Stimulated activated effector memory CD8-positive, alpha-beta T cell treated with anti-CD3 and anti-CD28 coated beads, Interleukin-12 subunit alpha, Interleukin-12 subunit beta, amount 100 ng/mL, for 72 hours (primary cell): ENCODE results near the gene MYH2.
"Not testable (repeated sequence)": the region's sequence is repeated elsewhere in the genome, so short reads cannot be mapped to it uniquely, and the experiment has no call there.

Experiments
- ATAC-seq: fragments of 150-1000 bp; cut with Tn5 transposase; 2 replicates; pipeline ENCODE4 v1.10.0; 2021
- DNase-seq, 2 donors: peaks; one replicate each; pipeline ENCODE4 v3.0.0; 2021 to 2022; ENCODE audit warnings: low spot score in 2 of 2
- H3K27ac Mint-ChIP-seq: one replicate; pipeline ENCODE4 v1.8.0; 2022; ENCODE audit warnings: mild to moderate bottlenecking, mixed read lengths
- H3K36me3 Mint-ChIP-seq: one replicate; pipeline ENCODE4 v1.8.0; 2022; ENCODE audit warnings: mild to moderate bottlenecking, mixed read lengths
- H3K4me1 Mint-ChIP-seq: one replicate; pipeline ENCODE4 v1.8.0; 2022; ENCODE audit warnings: mixed read lengths
- H3K4me3 Mint-ChIP-seq: one replicate; pipeline ENCODE4 v1.8.0; 2022; ENCODE audit warnings: mild to moderate bottlenecking, mixed read lengths
- H3K9me3 Mint-ChIP-seq: one replicate; pipeline ENCODE4 v1.8.0; 2022; ENCODE audit warnings: mixed read lengths

Gene MYH2

DNA sequence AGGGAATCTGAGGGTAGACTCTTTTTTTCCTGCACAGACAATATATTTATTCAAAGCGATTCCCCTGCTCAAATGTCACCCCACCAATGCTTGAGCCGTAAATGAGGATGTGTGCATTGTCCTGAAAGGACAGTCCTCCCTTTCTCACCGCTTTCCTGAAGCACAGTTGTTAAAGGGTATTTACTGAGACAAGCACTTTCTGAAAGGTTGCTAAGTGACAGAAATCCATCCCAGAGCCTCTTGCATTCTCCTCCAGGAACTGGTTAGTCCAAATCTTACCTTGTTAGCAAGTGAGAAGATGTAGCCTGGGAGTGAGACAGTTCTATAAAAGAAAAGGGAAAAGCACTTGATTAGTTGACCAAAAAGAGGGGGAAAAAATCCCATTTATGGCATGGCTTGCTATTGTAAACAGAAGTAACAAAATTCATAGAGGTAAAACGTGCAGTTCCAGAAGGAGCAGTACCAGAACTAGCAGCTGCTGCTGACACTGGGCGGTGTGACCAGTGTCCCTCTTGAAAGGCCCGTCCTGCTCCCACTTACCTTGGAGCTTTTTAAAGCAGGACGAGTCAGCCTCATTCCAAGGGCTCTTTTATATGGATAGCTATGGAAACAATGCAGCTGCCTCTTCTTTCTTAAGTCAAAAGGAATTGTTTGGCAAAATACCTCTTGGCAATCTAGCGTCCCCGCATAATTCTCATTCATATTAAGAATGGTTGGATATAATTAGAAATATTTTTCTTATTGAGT is at the start of gene MYH2:
TSS of gene MYH2 (minus strand) at position 563 of the 747 bp plus-strand sequence. CDS start 1,738 bp downstream, outside the sequence.
- ATAC-seq: no peak
- no peak for DNase-seq
- H3K4me1 Mint-ChIP-seq: no peaks in the 10 kb centered on the region
- no peaks in the 10 kb centered on the region for H3K9me3 Mint-ChIP-seq
- no peaks in the 10 kb centered on the region for H3K36me3 Mint-ChIP-seq
- no peak within 1 kb of the TSS for H3K4me3 Mint-ChIP-seq
- no peak within 1 kb of the TSS for H3K27ac Mint-ChIP-seq

DNA sequence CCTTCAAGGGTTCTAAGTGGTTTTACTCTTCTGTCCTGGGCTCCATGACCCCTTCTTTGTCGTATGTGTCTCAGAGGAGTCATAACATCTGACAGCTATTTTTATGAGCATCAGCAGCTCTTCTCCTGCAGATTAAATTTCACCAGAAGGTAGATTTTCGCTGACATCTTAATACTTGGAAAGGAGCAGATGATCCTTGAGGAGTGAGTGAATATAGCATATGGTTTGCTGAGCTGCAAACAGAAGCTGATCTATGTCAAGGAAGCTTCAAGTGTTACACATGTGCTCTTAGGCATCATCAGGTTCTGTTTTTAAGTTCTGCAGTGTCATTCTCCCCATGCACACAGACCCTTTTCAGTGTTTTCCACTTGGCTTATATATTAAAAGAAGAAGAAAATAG is 49.2 kb upstream of the MYH2 start:
- Mint-ChIP-seq H3K4me1 (no peaks in the 10 kb centered on the region), H3K36me3 (no peaks in the 10 kb centered on the region), H3K4me3 (no peak overlapping the region), H3K27ac (no peak overlapping the region), H3K9me3 (no peaks in the 10 kb centered on the region)
- ATAC-seq (no peak), DNase-seq (no peak)

DNA sequence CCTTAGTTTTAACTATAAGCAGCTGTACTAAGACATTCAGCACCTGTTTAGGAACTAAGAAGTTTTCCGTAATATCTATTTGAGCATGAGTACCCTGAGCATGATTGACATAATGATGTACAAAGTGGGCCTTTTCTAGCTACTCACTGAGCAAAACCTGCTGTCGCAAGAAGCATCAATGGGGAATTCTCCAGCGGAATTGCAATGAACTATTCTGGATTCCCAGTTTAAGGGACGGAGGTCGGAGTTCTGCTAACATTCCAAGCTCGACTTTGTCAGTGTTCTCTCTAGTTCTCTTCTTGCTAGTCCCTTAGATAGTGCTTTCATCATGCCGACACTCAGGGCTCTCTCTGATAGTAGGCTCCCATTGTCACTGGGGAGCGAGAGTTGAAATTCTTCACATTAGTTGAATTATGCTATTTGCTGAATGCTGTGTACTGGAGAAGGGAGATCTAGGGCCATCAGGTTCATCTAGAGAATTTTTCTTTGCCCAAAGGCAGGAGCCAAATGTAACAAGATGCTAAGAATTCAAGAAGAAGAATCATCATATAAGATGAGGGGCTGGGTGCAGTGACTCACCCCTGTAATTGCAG is 40.2 kb upstream of the MYH2 start:
- Mint-ChIP-seq H3K4me1 (no peaks in the 10 kb centered on the region), H3K27ac (no peak overlapping the region), H3K4me3 (no peak overlapping the region), H3K36me3 (no peaks in the 10 kb centered on the region), H3K9me3 (no peaks in the 10 kb centered on the region)
- DNase-seq (no peak), ATAC-seq (no peak)

- Mint-ChIP-seq H3K27ac (no peak overlapping the region), H3K9me3 (no peaks in the 10 kb centered on the region), H3K36me3 (no peaks in the 10 kb centered on the region), H3K4me1 (no peaks in the 10 kb centered on the region), H3K4me3 (no peak overlapping the region)
- no peak for ATAC-seq
- DNase-seq: no peak
Observed at GRCh38 chr17:10585529-10585928, 36.1 kb upstream of the MYH2 start.

- Mint-ChIP-seq H3K4me3 (no peak overlapping the region), H3K36me3 (no peaks in the 10 kb centered on the region), H3K27ac (no peak overlapping the region), H3K9me3 (no peaks in the 10 kb centered on the region), H3K4me1 (no peaks in the 10 kb centered on the region)
- ATAC-seq (no peak), DNase-seq (no peak)
Observed at GRCh38 chr17:10583834-10584233, 34.4 kb upstream of the MYH2 start.

DNA sequence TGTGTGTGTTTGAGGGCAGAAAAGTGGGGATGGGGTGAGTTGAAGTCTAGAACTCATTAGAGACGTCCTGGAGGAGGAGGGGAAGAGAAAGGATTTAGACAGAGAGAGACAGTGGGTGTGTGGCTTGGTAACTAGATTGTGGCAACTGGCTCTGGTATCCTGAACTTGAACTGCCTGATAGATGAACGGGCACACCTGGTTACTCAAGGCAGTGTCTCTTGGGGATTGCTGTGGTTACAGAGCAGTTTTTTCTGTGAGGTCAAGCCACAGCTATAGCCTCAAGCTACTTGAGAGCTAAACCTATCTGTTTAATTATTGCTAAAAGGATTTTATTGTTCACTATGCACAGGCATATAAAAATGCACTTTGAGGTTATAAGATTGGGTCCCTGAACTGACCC is 29.8 kb upstream of the MYH2 start:
- Mint-ChIP-seq H3K4me1 (no peaks in the 10 kb centered on the region), H3K4me3 (no peak overlapping the region), H3K27ac (no peak overlapping the region), H3K36me3 (no peaks in the 10 kb centered on the region), H3K9me3 (no peaks in the 10 kb centered on the region)
- no peak for ATAC-seq
- no peak for DNase-seq

GRCh38 chr17:10574324-10574723 is 24.9 kb upstream of the MYH2 start:
- Mint-ChIP-seq H3K36me3 (no peaks in the 10 kb centered on the region), H3K9me3 (no peaks in the 10 kb centered on the region), H3K4me1 (no peaks in the 10 kb centered on the region), H3K4me3 (no peak overlapping the region), H3K27ac (no peak overlapping the region)
- no peak for DNase-seq
- no peak for ATAC-seq

DNA sequence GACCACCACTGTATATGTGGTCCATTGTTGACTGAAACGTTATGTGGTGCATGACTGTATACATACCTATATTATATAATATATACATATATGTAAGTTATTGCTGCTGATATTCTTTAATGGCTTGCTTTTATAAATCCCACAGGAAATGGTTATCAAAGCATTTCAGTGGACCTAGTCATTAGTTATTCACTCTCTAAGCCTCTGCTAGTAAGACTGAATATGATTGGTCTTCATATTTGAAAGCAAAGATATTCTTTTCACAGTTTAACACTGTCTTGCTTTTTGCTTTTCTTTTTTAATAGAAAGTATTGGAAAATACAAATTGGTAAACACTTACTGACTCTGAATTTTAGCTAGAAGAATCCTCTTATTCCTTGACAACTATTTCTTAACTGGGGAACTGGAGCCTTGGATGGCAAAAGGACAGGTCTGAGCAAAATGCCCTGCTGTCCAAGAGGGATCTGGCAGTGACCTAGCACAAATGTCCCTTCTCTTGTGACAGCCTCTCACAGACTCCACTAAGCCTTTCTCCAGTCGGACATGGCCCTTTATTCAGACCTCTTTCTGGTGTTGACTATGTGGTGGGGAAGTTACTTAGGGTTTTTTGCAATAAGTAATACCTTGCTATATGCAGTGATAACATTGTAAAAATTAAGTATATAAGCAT is 14.7 kb upstream of the MYH2 start:
- no peaks in the 10 kb centered on the region for H3K36me3 Mint-ChIP-seq
- no peak for ATAC-seq
- no peak for DNase-seq
- no peak overlapping the region for H3K27ac Mint-ChIP-seq
- no peak overlapping the region for H3K4me3 Mint-ChIP-seq
- no peaks in the 10 kb centered on the region for H3K9me3 Mint-ChIP-seq
- H3K4me1 Mint-ChIP-seq: no peaks in the 10 kb centered on the region

- Mint-ChIP-seq H3K27ac (no peak overlapping the region), H3K9me3 (no peaks in the 10 kb centered on the region), H3K4me1 (no peaks in the 10 kb centered on the region), H3K4me3 (no peak overlapping the region), H3K36me3 (no peaks in the 10 kb centered on the region)
- DNase-seq (no peak), ATAC-seq (no peak)
Observed at GRCh38 chr17:10558049-10558448, 8.6 kb upstream of the MYH2 start.

GRCh38 chr17:10557422-10557821 is 8.0 kb upstream of the MYH2 start:
- Mint-ChIP-seq H3K4me1 (no peaks in the 10 kb centered on the region), H3K36me3 (no peaks in the 10 kb centered on the region), H3K4me3 (no peak overlapping the region), H3K9me3 (no peaks in the 10 kb centered on the region), H3K27ac (no peak overlapping the region)
- ATAC-seq: no peak
- DNase-seq: no peak

GRCh38 chr17:10556301-10557005 is 7.0 kb upstream of the MYH2 start:
- Mint-ChIP-seq H3K4me1 (no peaks in the 10 kb centered on the region), H3K4me3 (no peak overlapping the region)
- no peak for DNase-seq

DNA sequence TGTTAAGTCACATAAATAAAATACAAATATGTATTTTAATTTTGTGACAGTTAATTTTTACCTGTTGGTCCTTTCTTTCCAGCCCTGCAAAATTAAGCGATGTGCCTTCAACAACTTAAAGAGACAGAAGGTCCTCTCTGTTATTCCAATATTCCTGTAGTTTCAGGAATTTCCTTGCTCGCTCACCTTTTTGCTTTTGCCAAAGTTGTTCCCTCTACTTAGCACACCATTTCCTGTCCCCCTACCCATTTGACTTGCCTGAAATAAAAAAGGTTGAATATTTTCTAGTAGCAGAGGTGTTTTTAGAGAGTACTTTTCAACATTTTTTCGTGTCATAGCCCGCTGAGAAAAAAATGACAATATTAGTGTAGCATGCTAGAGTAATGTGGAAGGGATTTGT is 556 bp upstream of the MYH2 start:
- Mint-ChIP-seq H3K27ac (no peak overlapping the region), H3K9me3 (no peaks in the 10 kb centered on the region), H3K4me3 (no peak overlapping the region), H3K4me1 (no peaks in the 10 kb centered on the region), H3K36me3 (no peaks in the 10 kb centered on the region)
- DNase-seq (no peak), ATAC-seq (no peak)

More at GRCh38 chr17:10556301-10557005, 7.0 kb upstream of the MYH2 start:
- H3K27ac Mint-ChIP-seq: no peak overlapping the region
- no peaks in the 10 kb centered on the region for H3K36me3 Mint-ChIP-seq
- H3K9me3 Mint-ChIP-seq: no peaks in the 10 kb centered on the region
- ATAC-seq: no peak

GRCh38 chr17:10547351-10547750 is 2.1 kb downstream of the MYH2 start:
- Mint-ChIP-seq H3K9me3 (no peaks in the 10 kb centered on the region), H3K27ac (no peak overlapping the region), H3K36me3 (no peaks in the 10 kb centered on the region), H3K4me3 (no peak overlapping the region), H3K4me1 (no peaks in the 10 kb centered on the region)
- no peak for DNase-seq
- no peak for ATAC-seq

- not testable (repeated sequence) for H3K4me3 Mint-ChIP-seq, H3K27ac Mint-ChIP-seq, H3K4me1 Mint-ChIP-seq, DNase-seq, ATAC-seq, H3K36me3 Mint-ChIP-seq
- peaks cover 13% of the 10 kb centered on the region for H3K9me3 Mint-ChIP-seq
Observed at GRCh38 chr17:10543486-10543885, 6.0 kb downstream of the MYH2 start.

DNA sequence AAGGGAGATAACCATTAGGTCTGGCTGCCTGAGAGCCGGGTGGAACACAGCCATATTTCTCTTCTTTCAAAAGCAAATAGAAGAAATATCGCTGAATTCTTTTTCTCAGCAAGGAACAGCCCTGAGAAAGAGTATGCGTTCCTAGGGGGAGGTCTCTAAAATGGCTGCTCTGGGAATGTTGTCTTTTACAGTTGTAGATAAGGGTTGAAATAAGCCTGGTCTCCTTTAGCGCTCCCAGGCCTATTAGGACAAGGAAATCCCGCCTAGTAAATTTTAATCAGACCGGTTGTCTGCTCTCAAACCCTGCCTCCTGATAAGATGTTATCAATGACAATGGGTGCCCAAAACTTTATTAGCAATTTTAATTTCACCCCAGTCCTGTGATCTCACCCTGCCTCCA is 8.3 kb downstream of the MYH2 start:
- not testable (repeated sequence) for DNase-seq, H3K27ac Mint-ChIP-seq, H3K4me3 Mint-ChIP-seq, ATAC-seq, H3K36me3 Mint-ChIP-seq, H3K4me1 Mint-ChIP-seq
- peaks cover 13% of the 10 kb centered on the region for H3K9me3 Mint-ChIP-seq
